ENCODE results near the gene OSBP2.

DNA sequence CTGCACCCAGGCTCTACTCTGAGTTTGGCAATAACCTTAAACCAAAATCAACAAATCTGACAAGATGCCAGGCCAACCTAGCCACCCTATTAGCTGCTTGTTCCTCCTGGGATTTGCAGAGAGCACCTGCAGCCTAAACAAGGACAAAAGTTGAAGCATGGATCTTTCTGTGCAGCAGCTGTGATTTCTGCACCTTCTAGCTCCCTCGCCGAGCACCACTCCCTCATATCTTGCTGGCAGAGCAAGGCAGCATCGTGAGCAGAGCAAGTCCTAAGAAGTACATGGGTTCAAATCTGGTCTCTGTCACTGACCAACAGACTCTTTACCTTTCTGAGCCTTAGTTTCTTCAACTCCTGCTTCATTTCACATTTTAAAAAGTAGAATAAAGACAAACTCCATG lies 235.6 kb downstream of the OSBP2 start:
- TF ChIP-seq CHD2 (IDR thresholded peaks at IDR 0.05; ENCODE audit: borderline replicate concordance, low read depth, low read length) (no peak), TAF1 (IDR thresholded peaks at IDR 0.05; ENCODE audit: borderline replicate concordance, low read depth, low read length) (no peak), ZNF207 (IDR thresholded peaks at IDR 0.05; ENCODE audit: borderline replicate concordance) (no peak), RB1 (IDR thresholded peaks at IDR 0.05; ENCODE audit: borderline replicate concordance) (no peak), CREB1 (IDR thresholded peaks at IDR 0.05; ENCODE audit: low read depth) (no peak), POLR2A (IDR thresholded peaks at IDR 0.05; ENCODE audit: low read depth, low read length) (no peak), ZBED1 (IDR thresholded peaks at IDR 0.05; ENCODE audit: borderline replicate concordance) (no peak), EP300 (IDR thresholded peaks at IDR 0.05; ENCODE audit: borderline replicate concordance in 1 of 2, control insufficient read depth in 1 of 2, low read depth in 2 of 2, low read length in 2 of 2) (no peak), ZNF24 (IDR thresholded peaks at IDR 0.05) (no peak), CEBPB (IDR thresholded peaks at IDR 0.05; ENCODE audit: borderline replicate concordance in 1 of 2, low read depth in 2 of 2, low read length in 2 of 2) (no peak)
- TF ChIP-seq, protein P1, sequence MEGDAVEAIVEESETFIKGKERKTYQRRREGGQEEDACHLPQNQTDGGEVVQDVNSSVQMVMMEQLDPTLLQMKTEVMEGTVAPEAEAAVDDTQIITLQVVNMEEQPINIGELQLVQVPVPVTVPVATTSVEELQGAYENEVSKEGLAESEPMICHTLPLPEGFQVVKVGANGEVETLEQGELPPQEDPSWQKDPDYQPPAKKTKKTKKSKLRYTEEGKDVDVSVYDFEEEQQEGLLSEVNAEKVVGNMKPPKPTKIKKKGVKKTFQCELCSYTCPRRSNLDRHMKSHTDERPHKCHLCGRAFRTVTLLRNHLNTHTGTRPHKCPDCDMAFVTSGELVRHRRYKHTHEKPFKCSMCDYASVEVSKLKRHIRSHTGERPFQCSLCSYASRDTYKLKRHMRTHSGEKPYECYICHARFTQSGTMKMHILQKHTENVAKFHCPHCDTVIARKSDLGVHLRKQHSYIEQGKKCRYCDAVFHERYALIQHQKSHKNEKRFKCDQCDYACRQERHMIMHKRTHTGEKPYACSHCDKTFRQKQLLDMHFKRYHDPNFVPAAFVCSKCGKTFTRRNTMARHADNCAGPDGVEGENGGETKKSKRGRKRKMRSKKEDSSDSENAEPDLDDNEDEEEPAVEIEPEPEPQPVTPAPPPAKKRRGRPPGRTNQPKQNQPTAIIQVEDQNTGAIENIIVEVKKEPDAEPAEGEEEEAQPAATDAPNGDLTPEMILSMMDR (IDR thresholded peaks at IDR 0.05 in 2 of 3, conservative IDR thresholded peaks at IDR 0.05 in 1 of 3; ENCODE audit: control insufficient read depth in 2 of 3, extremely low read depth in 1 of 3, insufficient read depth in 1 of 3, low read depth in 3 of 3, low read length in 3 of 3) = no peak
- TF ChIP-seq, protein P2, sequence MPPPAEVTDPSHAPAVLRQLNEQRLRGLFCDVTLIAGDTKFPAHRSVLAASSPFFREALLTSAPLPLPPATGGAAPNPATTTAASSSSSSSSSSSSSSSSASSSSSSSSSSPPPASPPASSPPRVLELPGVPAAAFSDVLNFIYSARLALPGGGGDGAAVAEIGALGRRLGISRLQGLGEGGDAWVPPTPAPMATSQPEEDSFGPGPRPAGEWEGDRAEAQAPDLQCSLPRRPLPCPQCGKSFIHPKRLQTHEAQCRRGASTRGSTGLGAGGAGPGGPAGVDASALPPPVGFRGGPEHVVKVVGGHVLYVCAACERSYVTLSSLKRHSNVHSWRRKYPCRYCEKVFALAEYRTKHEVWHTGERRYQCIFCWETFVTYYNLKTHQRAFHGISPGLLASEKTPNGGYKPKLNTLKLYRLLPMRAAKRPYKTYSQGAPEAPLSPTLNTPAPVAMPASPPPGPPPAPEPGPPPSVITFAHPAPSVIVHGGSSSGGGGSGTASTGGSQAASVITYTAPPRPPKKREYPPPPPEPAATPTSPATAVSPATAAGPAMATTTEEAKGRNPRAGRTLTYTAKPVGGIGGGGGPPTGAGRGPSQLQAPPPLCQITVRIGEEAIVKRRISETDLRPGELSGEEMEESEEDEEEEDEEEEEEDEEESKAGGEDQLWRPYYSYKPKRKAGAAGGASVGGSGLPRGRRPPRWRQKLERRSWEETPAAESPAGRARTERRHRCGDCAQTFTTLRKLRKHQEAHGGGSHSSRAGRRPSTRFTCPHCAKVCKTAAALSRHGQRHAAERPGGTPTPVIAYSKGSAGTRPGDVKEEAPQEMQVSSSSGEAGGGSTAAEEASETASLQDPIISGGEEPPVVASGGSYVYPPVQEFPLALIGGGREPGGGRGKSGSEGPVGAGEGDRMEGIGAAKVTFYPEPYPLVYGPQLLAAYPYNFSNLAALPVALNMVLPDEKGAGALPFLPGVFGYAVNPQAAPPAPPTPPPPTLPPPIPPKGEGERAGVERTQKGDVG (CRISPR knock-in tag; IDR thresholded peaks at IDR 0.05) = no peak
- TF ChIP-seq, protein P3, sequence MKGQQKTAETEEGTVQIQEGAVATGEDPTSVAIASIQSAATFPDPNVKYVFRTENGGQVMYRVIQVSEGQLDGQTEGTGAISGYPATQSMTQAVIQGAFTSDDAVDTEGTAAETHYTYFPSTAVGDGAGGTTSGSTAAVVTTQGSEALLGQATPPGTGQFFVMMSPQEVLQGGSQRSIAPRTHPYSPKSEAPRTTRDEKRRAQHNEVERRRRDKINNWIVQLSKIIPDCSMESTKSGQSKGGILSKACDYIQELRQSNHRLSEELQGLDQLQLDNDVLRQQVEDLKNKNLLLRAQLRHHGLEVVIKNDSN (IDR thresholded peaks at IDR 0.05; ENCODE audit: borderline replicate concordance, extremely low read length, insufficient read depth, low read depth, low read length) = no peak
- TF ChIP-seq, protein P4, sequence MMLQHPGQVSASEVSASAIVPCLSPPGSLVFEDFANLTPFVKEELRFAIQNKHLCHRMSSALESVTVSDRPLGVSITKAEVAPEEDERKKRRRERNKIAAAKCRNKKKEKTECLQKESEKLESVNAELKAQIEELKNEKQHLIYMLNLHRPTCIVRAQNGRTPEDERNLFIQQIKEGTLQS (IDR thresholded peaks at IDR 0.05; ENCODE audit: borderline replicate concordance, extremely low read depth, low read depth, low read length) = no peak
